H9 (cell line): ENCODE data around the gene NCOR1. TPM values are rescaled to one million over a fixed set of nuclear protein-coding genes. Genes with fewer than 3 reads are reported as not detected.

Source experiments
- DNase-seq: peaks from one replicate; pipeline ENCODE4 v3.0.0-alpha.2; 2017
- H2AFZ ChIP-seq: one replicate; pipeline ENCODE4 v1.6.1; 2013; ENCODE audit warnings: mild to moderate bottlenecking, low read length, control low read depth, moderate library complexity
- H2AK5ac ChIP-seq: 2 replicates; pipeline ENCODE4 v1.6.1; 2013; ENCODE audit warnings: low read length, control low read depth, mixed read lengths; ENCODE audit not compliant: insufficient read length
- H2BK120ac ChIP-seq: one replicate; pipeline ENCODE4 v1.6.1; 2013; ENCODE audit warnings: low read depth, mild to moderate bottlenecking, low read length, control low read depth, inconsistent platforms; ENCODE audit not compliant: poor library complexity, severe bottlenecking
- H2BK12ac ChIP-seq: 2 replicates; pipeline ENCODE4 v1.6.1; 2013; ENCODE audit warnings: low read length, control low read depth, mixed read lengths, low read depth; ENCODE audit not compliant: insufficient read length
- H2BK15ac ChIP-seq: 2 replicates; pipeline ENCODE4 v1.6.1; 2013; ENCODE audit warnings: low read depth, low read length, control low read depth
- H2BK20ac ChIP-seq: one replicate; pipeline ENCODE4 v1.6.1; 2013; ENCODE audit warnings: low read depth, mild to moderate bottlenecking, low read length, control low read depth, inconsistent platforms; ENCODE audit not compliant: poor library complexity, severe bottlenecking
- H2BK5ac ChIP-seq: 2 replicates; pipeline ENCODE4 v1.6.1; 2013; ENCODE audit warnings: low read length, control low read depth, mixed read lengths; ENCODE audit not compliant: insufficient read length
- H3K14ac ChIP-seq: 2 replicates; pipeline ENCODE4 v1.6.1; 2013; ENCODE audit warnings: low read length, control low read depth; ENCODE audit not compliant: insufficient read depth
- H3K18ac ChIP-seq: 2 replicates; pipeline ENCODE4 v1.6.1; 2013; ENCODE audit warnings: low read depth, mild to moderate bottlenecking, mixed read lengths, low read length, control low read depth; ENCODE audit not compliant: insufficient read length
- H3K23ac ChIP-seq: 2 replicates; pipeline ENCODE4 v1.6.1; 2013; ENCODE audit warnings: low read length, control low read depth, mixed read lengths, low read depth; ENCODE audit not compliant: insufficient read length
- H3K23me2 ChIP-seq: 2 replicates; pipeline ENCODE4 v1.6.1; 2013; ENCODE audit warnings: low read depth, mild to moderate bottlenecking, mixed read lengths, low read length, control low read depth; ENCODE audit not compliant: insufficient read length, poor library complexity, severe bottlenecking
- H3K27ac ChIP-seq: 2 replicates; pipeline ENCODE4 v1.5.1; 2013; ENCODE audit warnings: low read length, control low read depth, mixed read lengths, low read depth; ENCODE audit not compliant: insufficient read length
- H3K27me3 ChIP-seq: 2 replicates; pipeline ENCODE4 v1.6.1; 2013; ENCODE audit warnings: low read length, control low read depth, inconsistent platforms; ENCODE audit not compliant: insufficient read depth
- H3K4ac ChIP-seq: 2 replicates; pipeline ENCODE4 v1.6.1; 2013; ENCODE audit warnings: low read depth, mild to moderate bottlenecking, control low read depth, inconsistent platforms, low read length, moderate library complexity
- H3K4me1 ChIP-seq: 2 replicates; pipeline ENCODE4 v1.6.1; 2013; ENCODE audit warnings: low read length, control low read depth, inconsistent platforms; ENCODE audit not compliant: insufficient read depth
- H3K4me2 ChIP-seq: 2 replicates; pipeline ENCODE4 v1.6.1; 2013; ENCODE audit warnings: low read length, control low read depth, mixed read lengths; ENCODE audit not compliant: insufficient read length, insufficient read depth
- H3K56ac ChIP-seq: 2 replicates; pipeline ENCODE4 v1.6.1; 2013; ENCODE audit warnings: low read depth, mild to moderate bottlenecking, mixed read lengths, low read length, control low read depth; ENCODE audit not compliant: insufficient read length
- H3K79me1 ChIP-seq: 2 replicates; pipeline ENCODE4 v1.6.1; 2013; ENCODE audit warnings: low read depth, mild to moderate bottlenecking, moderate library complexity, low read length, control low read depth, inconsistent platforms; ENCODE audit not compliant: insufficient read depth, poor library complexity, severe bottlenecking
- H3K79me2 ChIP-seq: 2 replicates; pipeline ENCODE4 v1.6.1; 2013; ENCODE audit warnings: low read length, control low read depth, inconsistent platforms; ENCODE audit not compliant: insufficient read depth
- H3K9ac ChIP-seq: 2 replicates; pipeline ENCODE4 v1.6.1; 2013; ENCODE audit warnings: low read length, control low read depth, mixed read lengths; ENCODE audit not compliant: insufficient read length; ENCODE audit errors: extremely low read depth
- H3K9me3 ChIP-seq: one replicate; pipeline ENCODE4 v1.6.1; 2013; ENCODE audit warnings: low read depth, low read length, inconsistent platforms; ENCODE audit not compliant: control insufficient read depth
- H3T11ph ChIP-seq: one replicate; pipeline ENCODE4 v1.6.1; 2013; ENCODE audit warnings: mild to moderate bottlenecking, low read length, control low read depth, inconsistent platforms
- H4K20me1 ChIP-seq: one replicate; pipeline ENCODE4 v1.6.1; 2013; ENCODE audit not compliant: control insufficient read depth, insufficient read length, insufficient read depth
- H4K5ac ChIP-seq: 2 replicates; pipeline ENCODE4 v1.6.1; 2013; ENCODE audit warnings: low read depth, mild to moderate bottlenecking, mixed read lengths, low read length, control low read depth; ENCODE audit not compliant: insufficient read length
- H4K8ac ChIP-seq: replicated peaks from 2 replicates; pipeline ENCODE4 v1.6.1; 2013; ENCODE audit warnings: low read length, control low read depth, mixed read lengths, low read depth; ENCODE audit not compliant: insufficient read length
- H4K91ac ChIP-seq: 2 replicates; pipeline ENCODE4 v1.6.1; 2013; ENCODE audit warnings: low read depth, mild to moderate bottlenecking, moderate library complexity, mixed read lengths, low read length, control low read depth; ENCODE audit not compliant: insufficient read length
- H3K27ac Mint-ChIP-seq, 3 experiments: 2 replicates in 2 of 3; 3 replicates in 1 of 3; pipeline ENCODE4 v1.8.0; 2020 to 2021; ENCODE audit warnings: mixed read lengths in 3 of 3, mild to moderate bottlenecking in 1 of 3, moderate library complexity in 1 of 3
- H3K27me3 Mint-ChIP-seq: 2 replicates; pipeline ENCODE4 v1.8.0; 2021; ENCODE audit warnings: low read depth, mild to moderate bottlenecking, moderate library complexity, mixed read lengths
- H3K36me3 Mint-ChIP-seq, 3 experiments: 2 replicates in 2 of 3; 3 replicates in 1 of 3; pipeline ENCODE4 v1.8.0; 2020 to 2021; ENCODE audit warnings: low read depth in 3 of 3, mixed read lengths in 3 of 3; ENCODE audit not compliant: insufficient read depth in 1 of 3
- H3K4me1 Mint-ChIP-seq, 2 experiments: 2 replicates each; pipeline ENCODE4 v1.8.0; 2020; ENCODE audit warnings: mixed read lengths in 2 of 2
- H3K4me3 Mint-ChIP-seq, 2 experiments: 2 replicates in 1 of 2; 3 replicates in 1 of 2; pipeline ENCODE4 v1.8.0; 2020 to 2021; ENCODE audit warnings: mild to moderate bottlenecking in 2 of 2, mixed read lengths in 2 of 2, moderate library complexity in 1 of 2
- H3K9me3 Mint-ChIP-seq, 2 experiments: 2 replicates in 1 of 2; 3 replicates in 1 of 2; pipeline ENCODE4 v1.8.0; 2020; ENCODE audit warnings: mild to moderate bottlenecking in 2 of 2, mixed read lengths in 2 of 2, moderate library complexity in 1 of 2
- WGBS: extraction: QIAGEN DNeasy Blood & Tissue Kit; methylation state at CpG from one replicate; pipeline ENCODE4 v1.1.7; 2013; ENCODE audit warnings: missing lambda C conversion rate, low lambda C conversion rate, mixed read lengths; ENCODE audit not compliant: insufficient read length; ENCODE audit errors: extremely low coverage; 5-methylcytosine and 5-hydroxymethylcytosine counted together
- total RNA-seq: library from RNA; stranded (reverse); gene quantifications from 2 replicates; pipeline ENCODE4 v1.2.1, GENCODE V29; 2021
- TF ChIP-seq, protein P1 (sequence below): fragments of 200-600 bp; sonication (generic); conservative IDR thresholded peaks from 3 replicates; pipeline ENCODE4 v1.8.0; 2021; ENCODE audit warnings: antibody characterized with exemption, mild to moderate bottlenecking

The NCOR1 gene
- total RNA-seq, 1 experiment from 2014 or later, result 119 TPM

DNA sequence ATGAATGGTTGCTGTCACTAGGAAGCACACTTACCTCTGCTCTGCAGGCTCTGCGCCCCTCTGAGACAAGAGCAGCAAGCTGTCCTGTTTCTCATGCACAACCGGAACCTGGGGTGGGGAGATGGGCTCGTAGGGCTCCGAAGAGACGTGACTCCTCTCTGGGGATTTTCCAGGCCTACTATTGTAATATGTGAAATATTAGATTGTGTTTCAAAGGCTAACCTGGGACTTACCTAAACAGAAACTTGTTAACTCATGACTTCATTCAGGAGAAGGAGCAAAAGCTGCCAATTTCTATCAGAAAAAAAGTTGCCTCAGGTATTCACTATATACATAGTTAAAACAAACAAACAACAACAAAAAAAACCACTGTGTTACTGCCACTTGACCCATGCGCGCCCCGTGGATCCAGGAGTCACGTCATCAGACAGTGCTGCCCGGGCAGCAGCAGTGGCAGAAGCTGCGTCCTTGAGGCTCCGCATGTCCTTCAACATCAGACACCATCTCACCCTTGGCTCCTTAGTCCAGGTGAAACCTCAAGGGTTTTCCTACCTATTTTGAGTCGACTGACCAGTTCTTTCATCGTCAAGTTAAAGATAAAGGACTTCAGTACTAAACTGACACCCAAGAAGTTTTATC lies 166.4 kb downstream of the NCOR1 start:
- Histone ChIP-seq H3K18ac (no peak overlapping the region), H4K20me1 (no peaks in the 10 kb centered on the region), H3K14ac (no peak overlapping the region), H2BK12ac (no peak overlapping the region), H3K9me3 (no peaks in the 10 kb centered on the region), H2BK15ac (no peak overlapping the region), H2BK20ac (no peak overlapping the region), H3K4me2 (no peak overlapping the region), H2BK5ac (no peak overlapping the region), H3K27ac (no peak overlapping the region), H3T11ph (no peak overlapping the region), H3K23me2 (no peaks in the 10 kb centered on the region), H3K27me3 (no peaks in the 10 kb centered on the region), H2AFZ (no peak overlapping the region), H3K56ac (no peak overlapping the region), H4K5ac (no peak overlapping the region), H3K9ac (no peak overlapping the region), H3K4me1 (peaks cover 5% of the 10 kb centered on the region; the same call in 1 of the 2 replicates), H3K23ac (no peak overlapping the region), H4K8ac (no peak overlapping the region), H3K79me1 (no peaks in the 10 kb centered on the region), H3K79me2 (no peaks in the 10 kb centered on the region), H2BK120ac (no peak overlapping the region), H2AK5ac (no peak overlapping the region), H3K4ac (no peak overlapping the region), H4K91ac (no peak overlapping the region)
- peaks cover 25 to 60% (median 48%) of the 10 kb centered on the region in 3 experiments for H3K36me3 Mint-ChIP-seq
- no peak overlapping the region; a peak in 1 of 7 replicates for H3K27ac Mint-ChIP-seq
- no peak overlapping the region for H3K4me3 Mint-ChIP-seq
- WGBS, result no CpG with 5 or more reads among the region's 14 CpGs
- H3K9me3 Mint-ChIP-seq, result no peaks in the 10 kb centered on the region
- peaks cover 12% of the 10 kb centered on the region in 2 experiments for H3K4me1 Mint-ChIP-seq
- TF ChIP-seq, protein P1, sequence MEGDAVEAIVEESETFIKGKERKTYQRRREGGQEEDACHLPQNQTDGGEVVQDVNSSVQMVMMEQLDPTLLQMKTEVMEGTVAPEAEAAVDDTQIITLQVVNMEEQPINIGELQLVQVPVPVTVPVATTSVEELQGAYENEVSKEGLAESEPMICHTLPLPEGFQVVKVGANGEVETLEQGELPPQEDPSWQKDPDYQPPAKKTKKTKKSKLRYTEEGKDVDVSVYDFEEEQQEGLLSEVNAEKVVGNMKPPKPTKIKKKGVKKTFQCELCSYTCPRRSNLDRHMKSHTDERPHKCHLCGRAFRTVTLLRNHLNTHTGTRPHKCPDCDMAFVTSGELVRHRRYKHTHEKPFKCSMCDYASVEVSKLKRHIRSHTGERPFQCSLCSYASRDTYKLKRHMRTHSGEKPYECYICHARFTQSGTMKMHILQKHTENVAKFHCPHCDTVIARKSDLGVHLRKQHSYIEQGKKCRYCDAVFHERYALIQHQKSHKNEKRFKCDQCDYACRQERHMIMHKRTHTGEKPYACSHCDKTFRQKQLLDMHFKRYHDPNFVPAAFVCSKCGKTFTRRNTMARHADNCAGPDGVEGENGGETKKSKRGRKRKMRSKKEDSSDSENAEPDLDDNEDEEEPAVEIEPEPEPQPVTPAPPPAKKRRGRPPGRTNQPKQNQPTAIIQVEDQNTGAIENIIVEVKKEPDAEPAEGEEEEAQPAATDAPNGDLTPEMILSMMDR, result no peak
- no peak for DNase-seq
- H3K27me3 Mint-ChIP-seq, result peaks cover 2% of the 10 kb centered on the region
